HG03520 (cell line): ENCODE measurements around the gene ITCH.
"Not testable (repeated sequence)": the region's sequence is repeated elsewhere in the genome, so short reads cannot be mapped to it uniquely, and the experiment has no call there.

Experiments
- ATAC-seq: cut with Tn5 transposase; IDR thresholded peaks from one replicate; pipeline ENCODE4 v1.9.1; 2021; ENCODE audit warnings: mild to moderate bottlenecking, moderate library complexity; ENCODE audit not compliant: unreplicated experiment

The ITCH gene

GRCh38 chr20:34343458-34344211 lies 19.4 kb upstream of the ITCH start:
- no peak for ATAC-seq

GRCh38 chr20:34344238-34344637 lies 18.8 kb upstream of the ITCH start:
- no peak for ATAC-seq

- no peak for ATAC-seq
Observed at GRCh38 chr20:34345402-34345736, 17.7 kb upstream of the ITCH start.

- ATAC-seq, result not testable (repeated sequence)
Observed at GRCh38 chr20:34345839-34346532, 17.1 kb upstream of the ITCH start.

GRCh38 chr20:34346533-34346865 lies 16.6 kb upstream of the ITCH start:
- not testable (repeated sequence) for ATAC-seq

GRCh38 chr20:34347571-34347970 lies 15.5 kb upstream of the ITCH start:
- ATAC-seq, result no peak

GRCh38 chr20:34350095-34350494 lies 13.0 kb upstream of the ITCH start:
- ATAC-seq, result no peak

GRCh38 chr20:34353467-34353866 lies 9.6 kb upstream of the ITCH start:
- not testable (repeated sequence) for ATAC-seq

GRCh38 chr20:34355427-34355826 lies 7.6 kb upstream of the ITCH start:
- no peak for ATAC-seq

GRCh38 chr20:34359729-34360128 lies 3.3 kb upstream of the ITCH start:
- not testable (repeated sequence) for ATAC-seq

GRCh38 chr20:34362502-34363061 lies 491 bp upstream of the ITCH start:
- no peak for ATAC-seq

- peak; percentile 34 for ATAC-seq
Observed at GRCh38 chr20:34363465-34364222, 571 bp downstream of the ITCH start.

GRCh38 chr20:34364223-34364506 lies 1.1 kb downstream of the ITCH start:
- no peak for ATAC-seq

- ATAC-seq, result no peak
Observed at GRCh38 chr20:34365765-34366213, 2.7 kb downstream of the ITCH start.

- ATAC-seq, result no peak
Observed at GRCh38 chr20:34367155-34367554, 4.1 kb downstream of the ITCH start.

GRCh38 chr20:34367911-34368310 lies 4.8 kb downstream of the ITCH start:
- not testable (repeated sequence) for ATAC-seq

- ATAC-seq, result no peak
Observed at GRCh38 chr20:34368547-34368946, 5.5 kb downstream of the ITCH start.

- ATAC-seq, result no peak
Observed at GRCh38 chr20:34369265-34369664, 6.2 kb downstream of the ITCH start.

GRCh38 chr20:34370062-34370461 lies 7.0 kb downstream of the ITCH start:
- no peak for ATAC-seq

GRCh38 chr20:34373445-34373844 lies 10.4 kb downstream of the ITCH start:
- ATAC-seq, result no peak

- no peak for ATAC-seq
Observed at GRCh38 chr20:34374209-34374760, 11.2 kb downstream of the ITCH start.
